HG02763 (cell line): ENCODE measurements around the gene RPL7L1.
A peak's percentile ranks its signal among the peaks of the same experiment; 100 is the strongest.
"Not testable (repeated sequence)": the region's sequence is repeated elsewhere in the genome, so short reads cannot be mapped to it uniquely, and the experiment has no call there.

Experiments used
- ATAC-seq: cut with Tn5 transposase; IDR thresholded peaks from one replicate; pipeline ENCODE4 v1.9.1; 2021; ENCODE audit warnings: mild to moderate bottlenecking, moderate library complexity; ENCODE audit not compliant: unreplicated experiment

RPL7L1 gene

DNA sequence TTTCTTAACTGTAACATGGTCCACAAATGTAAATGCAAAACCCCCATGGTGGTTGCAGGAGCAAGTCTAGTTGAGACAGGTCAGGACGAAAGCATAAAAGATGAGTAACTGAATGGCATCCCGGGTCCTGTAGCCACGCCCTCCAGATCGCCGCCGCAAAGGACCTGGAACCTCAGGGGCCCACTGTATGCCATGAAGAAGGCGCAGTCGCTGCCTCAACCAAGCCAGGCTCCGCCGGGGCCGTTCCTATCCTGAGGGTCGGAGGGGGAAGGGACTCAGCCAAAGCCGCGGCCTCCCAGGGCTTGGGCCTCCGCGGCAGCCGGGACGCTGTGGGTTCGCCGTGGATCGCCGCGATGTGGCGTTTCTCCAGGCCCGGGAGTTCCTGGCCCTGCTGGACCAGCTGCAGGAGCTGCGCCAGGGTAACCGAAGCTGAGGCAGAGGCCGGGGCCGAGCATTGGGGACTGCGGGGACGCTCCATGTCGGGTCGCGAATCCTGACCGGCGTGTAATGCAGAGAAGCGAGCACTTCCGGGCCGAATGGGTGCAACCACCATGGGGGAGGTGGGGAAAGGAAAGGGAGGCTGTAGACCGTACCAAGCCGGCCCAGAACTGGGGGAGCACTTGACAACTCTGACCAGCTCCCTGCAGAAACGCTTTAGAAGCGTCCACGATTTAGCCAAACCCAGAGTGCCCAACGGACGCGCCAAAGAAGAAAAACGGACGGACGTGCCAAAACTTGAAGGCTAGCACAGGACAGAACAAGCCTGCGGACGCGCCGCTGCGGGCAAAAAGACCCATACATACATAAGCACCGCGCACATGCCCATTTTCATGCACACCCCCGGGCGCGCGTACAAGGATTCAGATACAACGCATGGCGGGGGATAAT lies 11.1 kb downstream of the RPL7L1 start:
- peak; percentile 76 for ATAC-seq

DNA sequence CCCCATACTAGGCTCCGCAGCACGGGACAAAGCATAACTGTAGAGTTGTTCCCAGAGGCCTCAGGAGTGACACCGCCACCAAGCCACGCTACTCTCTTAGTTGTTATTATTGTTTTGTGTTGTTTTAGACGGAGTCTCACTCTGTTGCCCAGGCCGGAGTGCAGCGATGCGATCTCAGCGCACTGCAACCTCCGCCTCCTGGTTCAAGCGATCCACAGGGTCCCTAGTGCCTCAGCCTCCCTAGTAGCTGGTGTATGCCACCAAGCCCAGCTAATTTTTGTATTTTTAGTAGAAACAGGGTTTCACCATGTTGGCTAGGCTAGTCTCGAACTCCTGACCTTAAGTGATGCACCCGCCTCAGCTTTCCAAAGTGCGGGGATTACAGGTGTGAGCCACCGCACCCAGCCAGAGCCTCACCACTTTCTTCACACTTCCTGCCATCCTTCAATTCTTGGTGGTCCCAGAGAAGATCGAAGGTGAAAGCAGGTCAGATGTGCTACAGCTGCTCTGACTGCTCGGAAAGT lies 11.8 kb downstream of the RPL7L1 start:
- ATAC-seq: no peak

DNA sequence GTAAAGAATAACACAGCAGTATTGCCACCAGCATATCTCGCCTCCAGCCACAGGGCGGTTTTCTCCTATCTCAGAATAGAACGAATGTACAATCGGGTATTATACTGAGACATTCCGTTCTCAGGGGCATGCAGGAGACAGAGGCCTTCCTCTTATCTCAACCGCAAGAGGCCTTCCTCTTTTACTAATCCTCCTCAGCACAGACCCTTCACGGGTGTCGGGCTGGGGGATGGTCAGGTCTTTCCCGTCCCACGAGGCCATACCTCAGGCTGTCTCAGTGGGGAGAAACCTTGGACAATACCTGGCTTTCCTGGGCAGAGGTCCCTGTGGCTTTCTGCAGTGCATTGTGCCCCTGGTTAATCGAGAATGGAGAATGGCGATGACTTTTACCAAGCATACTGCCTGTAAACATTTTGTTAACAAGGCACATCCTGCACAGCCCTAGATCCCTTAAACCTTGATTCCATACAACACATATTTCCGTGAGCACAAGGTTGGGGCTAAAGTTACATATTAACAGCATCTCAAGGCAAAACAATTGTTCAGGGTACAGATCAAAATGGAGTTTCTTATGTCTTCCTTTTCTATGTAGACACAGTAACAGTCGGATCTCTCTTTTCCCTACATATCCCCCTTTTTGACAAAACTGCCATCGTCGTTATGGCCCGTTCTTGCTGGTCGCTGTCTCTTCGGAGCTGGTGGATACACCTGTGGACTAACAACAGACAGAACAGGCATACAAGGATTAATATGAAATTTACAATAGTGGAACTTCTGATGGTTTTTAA lies 14.8 kb downstream of the RPL7L1 start:
- not testable (repeated sequence) for ATAC-seq

DNA sequence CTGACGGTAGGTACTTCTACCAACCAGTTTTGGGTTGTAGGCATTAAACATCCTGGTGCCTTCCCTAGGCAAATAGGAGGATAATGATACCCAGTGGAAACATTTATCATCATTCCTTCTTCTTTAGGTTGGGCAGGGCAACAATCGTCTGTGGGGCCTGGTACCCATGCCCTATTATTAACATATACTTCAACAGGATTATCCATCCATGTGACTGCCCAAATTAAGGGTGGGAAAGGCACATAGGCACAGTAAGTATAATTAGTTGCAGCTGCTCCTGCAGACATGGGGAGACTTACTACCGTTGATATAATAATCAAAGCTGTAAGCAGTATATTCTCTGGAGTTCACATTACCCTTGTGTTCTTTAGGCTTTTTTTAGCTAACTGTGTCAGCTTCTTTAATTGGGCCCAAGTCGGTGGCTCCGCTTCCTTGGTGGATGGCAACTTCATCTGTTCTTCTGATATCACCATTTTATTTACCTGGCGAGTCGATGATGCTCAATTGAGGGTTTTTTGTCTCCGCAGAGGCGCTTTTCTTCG lies 16.8 kb downstream of the RPL7L1 start:
- ATAC-seq: no peak

DNA sequence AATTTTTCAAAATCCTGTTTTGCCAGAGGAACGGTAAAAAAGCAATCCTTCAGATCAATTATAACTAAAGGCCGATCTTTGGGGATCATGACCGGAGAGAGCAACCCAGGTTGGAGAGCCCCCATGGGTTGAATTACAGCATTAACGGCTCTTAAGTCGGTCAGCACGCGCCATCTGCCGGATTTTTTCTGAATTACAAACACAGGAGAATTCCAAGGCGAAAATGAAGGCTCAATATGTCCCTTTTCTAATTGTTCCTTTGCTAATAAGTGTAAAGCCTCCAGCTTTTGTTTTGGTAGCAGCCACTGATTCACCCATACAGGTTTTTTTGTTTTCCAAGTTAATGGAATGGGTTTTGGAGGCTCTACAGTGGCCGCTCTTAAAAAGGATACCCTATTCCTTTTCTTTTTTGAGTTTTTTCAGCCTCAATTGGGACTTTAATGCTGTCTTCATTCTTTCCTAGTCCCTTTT lies 19.5 kb downstream of the RPL7L1 start:
- ATAC-seq: no peak

DNA sequence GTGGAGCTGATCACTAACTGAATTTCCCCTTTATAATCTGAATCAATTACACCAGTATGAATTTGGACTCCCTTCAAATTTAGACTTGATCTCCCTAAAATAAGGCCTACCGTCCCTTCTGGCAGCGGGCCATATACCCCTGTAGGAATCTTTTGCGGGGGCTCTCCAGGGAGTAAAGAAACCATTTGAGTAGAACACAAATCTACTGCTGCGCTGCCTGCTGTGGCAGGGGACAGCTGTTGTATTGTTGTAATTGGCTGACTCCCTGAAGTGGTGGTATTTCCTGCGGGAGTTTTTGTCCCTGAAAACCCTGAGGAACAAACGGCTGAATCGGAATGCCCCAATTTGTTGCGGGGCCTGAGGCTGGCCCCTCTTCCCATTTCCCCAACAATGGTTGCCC lies 20.5 kb downstream of the RPL7L1 start:
- ATAC-seq: no peak

DNA sequence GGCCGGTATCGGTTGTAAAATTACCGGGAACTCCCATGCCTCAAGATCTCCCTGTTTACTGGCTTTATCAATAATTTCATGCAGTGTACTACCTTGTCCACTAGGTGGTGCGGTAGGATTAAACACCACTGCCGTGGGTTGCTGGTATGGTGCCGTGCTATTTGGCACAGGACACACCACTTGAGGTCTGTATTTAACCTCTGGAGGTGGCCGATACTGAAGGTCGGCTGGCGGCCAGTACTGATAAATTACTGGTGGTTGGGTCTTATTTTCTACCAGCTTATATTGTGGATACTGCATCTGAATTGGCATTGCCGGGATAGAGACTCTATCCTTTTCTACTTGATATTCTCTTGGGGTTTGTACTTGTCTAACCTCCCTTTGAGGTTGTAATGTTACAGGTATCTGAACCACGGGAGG lies 22.1 kb downstream of the RPL7L1 start:
- ATAC-seq: no peak

GRCh38 chr6:42902429-42903263 lies 23.2 kb downstream of the RPL7L1 start:
- not testable (repeated sequence) for ATAC-seq

DNA sequence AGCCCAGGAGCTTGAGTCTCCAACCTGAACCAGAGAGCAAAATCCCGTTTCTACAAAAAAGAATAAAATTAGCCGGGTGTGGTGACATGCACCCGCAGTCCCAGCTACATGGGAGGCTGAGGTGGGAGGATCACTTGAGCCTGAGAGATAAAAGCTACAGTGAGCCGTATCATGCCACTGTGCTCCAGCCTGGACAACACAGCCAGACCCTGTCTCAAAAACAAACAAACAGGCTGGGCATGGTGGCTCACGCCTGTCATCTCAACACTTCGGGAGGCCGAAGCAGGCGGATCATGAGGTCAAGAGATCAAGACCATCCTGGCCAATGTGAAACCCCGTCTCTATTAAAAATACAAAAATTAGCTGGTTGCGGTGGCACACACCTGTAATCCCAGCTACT lies 25.1 kb downstream of the RPL7L1 start:
- no peak for ATAC-seq

- ATAC-seq: no peak
Measured at GRCh38 chr6:42907336-42907735, 27.9 kb downstream of the RPL7L1 start.

DNA sequence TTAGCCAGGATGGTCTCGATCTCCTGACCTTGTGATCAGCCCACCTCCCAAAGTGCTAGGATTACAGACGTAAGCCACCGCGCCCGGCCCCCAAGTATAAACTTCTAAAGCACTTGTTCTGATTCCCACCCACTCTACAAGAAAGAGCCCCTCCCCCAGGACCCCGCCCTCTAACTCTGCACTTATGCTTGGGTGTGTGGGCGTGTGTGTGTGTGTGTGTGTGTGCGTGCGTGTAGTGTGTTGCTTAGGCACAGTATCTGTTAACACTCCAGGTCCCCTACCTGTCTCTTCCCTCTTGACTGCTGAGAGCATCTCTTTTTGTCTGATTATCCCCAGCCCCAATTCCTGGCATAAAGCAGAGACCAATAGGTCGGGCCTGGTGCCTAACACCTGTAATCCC lies 30.4 kb downstream of the RPL7L1 start:
- no peak for ATAC-seq

DNA sequence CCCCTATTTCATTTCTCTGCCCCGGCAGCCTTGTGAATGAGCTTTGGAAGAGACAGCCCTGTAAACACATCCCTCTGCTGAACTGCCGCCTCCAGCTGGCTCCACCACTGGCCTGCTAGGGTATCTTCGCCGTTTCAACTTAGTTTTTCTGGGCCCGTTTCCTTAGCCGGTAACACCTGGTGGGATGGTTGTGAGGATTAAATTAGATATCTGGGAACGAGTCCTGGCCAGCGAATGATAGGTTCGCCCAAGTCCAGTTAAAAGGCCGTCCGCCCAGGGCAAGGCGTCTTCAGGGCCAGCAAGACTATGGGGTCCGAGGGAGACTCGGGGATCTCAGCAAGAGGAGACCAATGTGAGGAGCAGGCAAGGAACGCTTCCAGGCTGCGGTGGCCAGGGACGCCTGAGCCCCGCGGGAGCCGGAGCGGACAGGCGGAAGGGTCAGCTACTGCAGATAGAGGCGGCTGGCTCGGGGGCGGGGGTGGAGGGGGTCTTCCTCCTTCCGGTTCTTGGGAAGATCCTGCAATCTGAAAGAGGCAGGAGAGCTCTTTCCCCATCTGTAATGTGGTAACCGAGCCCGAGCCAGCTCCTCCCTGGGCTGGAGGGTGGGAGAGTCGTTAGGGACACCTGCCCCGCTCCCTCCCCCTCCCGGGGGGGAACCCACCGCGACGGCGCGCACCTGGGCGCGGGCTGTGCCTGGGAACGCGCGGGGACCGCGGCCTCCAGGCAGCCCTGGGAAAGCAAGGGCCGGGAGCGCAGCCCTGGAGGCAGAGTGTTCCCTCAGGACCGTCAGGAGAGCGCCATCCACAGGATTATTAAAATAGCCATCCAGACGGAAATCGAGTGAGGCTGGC lies 32.0 kb downstream of the RPL7L1 start:
- no peak for ATAC-seq

DNA sequence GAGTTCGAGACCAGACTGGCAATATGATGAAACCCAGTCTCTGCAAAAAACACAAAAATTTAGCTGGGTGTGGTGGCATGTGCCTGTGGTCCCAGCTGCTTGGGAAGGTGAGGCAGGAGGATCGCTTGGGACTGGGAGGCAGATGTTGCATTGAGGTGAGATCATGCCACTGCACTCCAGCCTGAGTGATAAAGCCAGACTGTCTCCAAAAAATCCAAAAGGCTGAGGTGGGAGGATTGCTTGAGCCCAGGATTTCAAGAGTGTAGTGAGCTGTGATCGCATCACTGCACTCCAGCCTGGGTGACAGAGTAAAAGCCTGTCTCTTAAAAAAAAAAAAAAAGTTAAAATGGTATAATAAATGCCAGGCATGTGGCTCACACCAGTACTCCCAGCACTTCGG lies 35.1 kb downstream of the RPL7L1 start:
- no peak for ATAC-seq

- ATAC-seq: no peak
Measured at GRCh38 chr6:42915732-42916131, 36.3 kb downstream of the RPL7L1 start, which contains the start of gene PTCRA. TSS of gene PTCRA (plus strand) at chr6:42916053. CDS start at chr6:42916070, 17 bp downstream.

GRCh38 chr6:42916288-42916687 lies 36.9 kb downstream of the RPL7L1 start:
- ATAC-seq: no peak

GRCh38 chr6:42921801-42922200 lies 42.4 kb downstream of the RPL7L1 start:
- ATAC-seq: no peak

DNA sequence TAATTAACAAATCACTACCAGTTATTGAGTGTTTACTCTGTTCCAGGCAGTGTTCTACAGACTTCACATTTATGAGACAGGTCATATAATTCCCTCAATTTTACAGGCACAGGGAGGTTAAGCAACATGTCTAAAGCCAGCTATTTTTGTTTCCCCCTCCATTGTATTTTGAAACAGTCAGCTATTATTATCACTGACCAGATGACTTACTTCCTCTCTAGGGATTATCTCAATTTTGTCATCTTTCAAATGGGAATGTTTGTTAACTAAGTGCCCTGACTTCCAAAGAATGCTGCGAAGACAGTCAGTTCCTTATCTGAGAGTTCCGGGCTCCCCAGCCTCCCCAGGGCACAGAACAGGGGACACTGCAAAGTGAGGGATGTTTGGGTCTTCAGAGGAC lies 44.2 kb downstream of the RPL7L1 start:
- ATAC-seq: no peak

- ATAC-seq: no peak
Measured at GRCh38 chr6:42925248-42925857, 45.9 kb downstream of the RPL7L1 start.
